HG02571 (cell line): ENCODE measurements around the gene MPP4.

ENCODE experiments used
- ATAC-seq: cut with Tn5 transposase; IDR thresholded peaks from one replicate; pipeline ENCODE4 v1.9.1; 2021; ENCODE audit warnings: mild to moderate bottlenecking, moderate library complexity; ENCODE audit not compliant: unreplicated experiment

The MPP4 gene

DNA sequence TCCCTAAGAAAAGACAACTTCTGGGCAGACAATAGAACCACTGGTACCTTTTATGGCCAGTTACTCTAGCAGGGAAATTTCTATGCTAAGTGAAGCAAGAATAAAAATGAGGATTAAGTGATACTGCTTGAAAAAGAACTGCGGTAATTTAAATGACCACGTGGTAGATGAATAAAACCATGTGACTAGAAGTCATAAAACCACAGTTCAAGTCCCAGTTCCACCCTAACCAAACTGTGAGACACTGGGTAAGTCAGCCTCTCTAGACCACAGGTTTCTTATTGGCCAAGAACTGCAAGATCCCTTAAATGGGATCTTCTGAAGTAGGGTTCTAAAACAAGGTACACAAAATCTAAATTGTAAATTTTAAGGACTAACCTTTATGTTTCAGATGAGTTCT is 67.9 kb downstream of the MPP4 start:
- no peak for ATAC-seq

DNA sequence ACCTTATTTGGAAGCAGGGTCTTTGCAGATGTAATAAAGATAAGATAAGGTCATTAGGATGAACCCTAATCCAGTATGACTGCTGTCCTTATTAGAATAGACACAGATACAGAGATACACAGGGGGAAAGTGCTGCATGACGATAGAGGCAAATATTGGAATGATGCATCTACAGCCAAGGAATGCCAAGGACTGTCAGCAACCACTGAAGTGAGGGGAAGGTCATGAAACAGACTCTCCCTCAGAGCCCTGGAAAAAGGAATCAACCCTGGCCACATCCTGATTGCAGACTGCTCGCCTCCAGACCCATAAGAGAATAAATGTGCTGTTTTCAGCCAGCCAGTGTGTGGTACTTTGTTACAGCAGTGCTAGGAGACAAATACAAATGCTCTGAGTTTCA is 69.9 kb downstream of the MPP4 start:
- no peak for ATAC-seq

DNA sequence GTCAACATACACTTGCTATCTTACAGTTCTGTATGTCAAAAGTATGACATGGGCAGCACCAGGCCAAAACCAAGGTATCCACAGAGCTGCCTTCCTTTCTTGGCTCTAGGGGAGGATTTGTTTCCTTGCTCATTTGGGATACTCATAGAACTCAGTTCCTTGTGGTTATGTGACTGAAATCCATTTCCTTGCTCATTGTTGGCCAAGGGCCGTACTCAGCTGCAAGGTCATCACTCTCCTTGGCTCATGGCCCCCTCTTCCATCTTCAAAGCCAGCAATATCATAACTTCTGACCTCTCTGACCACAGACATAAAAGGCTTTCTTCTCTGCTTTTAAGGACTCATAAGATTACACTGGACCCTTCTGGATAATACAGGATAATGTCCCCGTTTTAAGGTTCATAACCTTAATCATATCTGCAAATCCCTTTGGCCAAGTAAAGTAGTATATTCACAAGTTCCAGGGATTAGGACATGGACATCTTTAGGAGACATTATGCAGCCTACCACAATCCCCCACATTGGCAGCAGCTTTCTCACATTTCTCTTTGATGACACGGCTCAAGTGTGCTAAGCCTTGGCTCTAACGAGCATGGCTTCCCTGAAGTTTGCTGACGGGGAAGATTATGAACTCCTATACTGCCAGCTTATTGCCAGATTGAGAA is 76.0 kb downstream of the MPP4 start:
- no peak for ATAC-seq

DNA sequence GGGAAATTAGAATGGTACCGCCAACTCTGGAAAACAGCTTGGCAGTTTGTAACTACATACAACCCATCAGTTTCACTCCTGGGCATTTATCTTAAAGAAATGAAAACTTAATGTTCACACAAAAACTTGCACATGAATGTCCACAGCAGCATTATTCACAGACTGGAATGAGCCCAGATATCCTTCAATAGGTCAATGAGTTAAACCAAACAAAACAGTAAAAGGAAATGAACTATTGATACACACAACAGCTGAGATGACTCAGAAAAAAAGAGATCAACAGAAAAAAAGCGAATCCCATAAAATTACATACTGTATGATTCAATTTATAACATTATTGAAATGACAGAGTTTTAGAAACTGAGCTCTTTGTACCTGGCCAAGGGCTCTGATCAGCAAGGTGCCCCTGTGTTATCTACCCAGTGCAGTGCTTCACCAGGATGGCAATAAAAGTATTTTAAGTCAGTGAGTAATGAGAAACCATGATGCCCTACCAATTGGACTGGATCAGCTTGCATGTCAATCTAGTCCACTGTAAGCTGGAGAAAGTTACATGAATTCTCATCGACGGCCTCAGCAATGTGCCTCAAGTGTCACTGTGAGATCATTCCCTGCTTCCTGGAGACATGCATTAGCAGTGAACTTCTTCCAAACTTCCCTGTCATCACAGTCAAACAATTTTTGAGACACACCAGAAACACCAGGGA is 77.0 kb downstream of the MPP4 start:
- ATAC-seq, result no peak

DNA sequence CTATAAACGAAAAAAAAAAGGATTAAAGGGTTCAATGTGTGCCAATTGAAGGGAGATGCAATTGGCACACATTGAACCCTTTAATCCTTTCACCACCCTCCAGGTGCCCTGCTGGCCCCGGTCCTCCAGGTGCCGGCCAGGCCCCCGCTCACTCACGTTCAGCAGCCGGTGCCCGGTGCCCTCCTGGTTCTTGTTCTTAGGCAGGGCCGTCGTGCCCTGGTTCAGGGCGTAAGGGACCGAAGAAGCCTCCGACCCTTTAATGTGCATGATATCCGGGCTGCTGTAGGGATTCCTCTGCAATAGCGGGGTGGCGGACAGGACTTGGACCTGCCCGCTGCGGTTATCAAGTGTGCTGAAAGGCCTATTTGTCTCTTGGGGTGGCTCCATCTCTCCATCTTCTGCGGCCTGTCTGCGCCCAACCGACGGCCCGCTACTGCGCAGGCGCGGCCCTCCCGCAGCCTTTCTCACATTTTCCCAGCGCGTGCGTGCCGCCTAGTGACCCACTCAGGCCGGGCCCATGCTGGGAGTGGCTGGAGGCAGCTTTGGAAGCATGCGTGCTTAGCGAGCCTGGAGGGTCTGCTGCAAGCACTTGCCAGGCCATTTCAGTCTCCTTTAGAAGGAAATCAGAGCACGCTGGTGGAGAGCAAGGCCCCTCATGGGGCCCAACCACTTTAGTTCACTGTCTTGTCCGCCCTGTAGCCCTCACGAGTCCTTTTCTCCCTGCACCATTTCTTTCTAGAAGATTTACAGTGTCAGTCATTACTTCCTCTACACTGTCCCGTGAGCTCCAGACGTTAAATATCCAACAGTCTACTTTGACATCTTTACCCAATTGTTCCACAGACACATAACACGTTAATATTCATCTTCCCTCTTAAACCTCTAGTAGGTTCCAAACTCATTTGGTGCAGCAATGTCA is 79.4 kb downstream of the MPP4 start:
- no peak for ATAC-seq

DNA sequence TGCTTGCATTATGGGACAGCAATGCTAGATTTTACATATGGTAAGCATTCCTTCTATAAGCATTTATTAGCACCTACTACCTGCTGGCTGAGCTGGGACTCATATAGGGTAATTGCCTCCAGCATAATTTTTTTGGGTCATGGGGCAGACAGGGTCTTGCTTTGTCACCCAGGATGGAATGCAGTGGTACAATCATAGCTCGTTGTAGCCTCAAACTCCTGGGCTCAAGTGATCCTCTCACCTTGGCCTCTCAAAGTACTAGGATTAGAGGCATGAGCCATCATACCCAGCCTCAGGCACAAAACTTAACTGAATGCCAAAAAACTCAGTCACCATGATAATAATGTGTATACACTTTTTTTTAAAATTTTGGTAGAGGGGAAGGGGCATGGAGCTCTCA is 90.4 kb downstream of the MPP4 start:
- no peak for ATAC-seq

DNA sequence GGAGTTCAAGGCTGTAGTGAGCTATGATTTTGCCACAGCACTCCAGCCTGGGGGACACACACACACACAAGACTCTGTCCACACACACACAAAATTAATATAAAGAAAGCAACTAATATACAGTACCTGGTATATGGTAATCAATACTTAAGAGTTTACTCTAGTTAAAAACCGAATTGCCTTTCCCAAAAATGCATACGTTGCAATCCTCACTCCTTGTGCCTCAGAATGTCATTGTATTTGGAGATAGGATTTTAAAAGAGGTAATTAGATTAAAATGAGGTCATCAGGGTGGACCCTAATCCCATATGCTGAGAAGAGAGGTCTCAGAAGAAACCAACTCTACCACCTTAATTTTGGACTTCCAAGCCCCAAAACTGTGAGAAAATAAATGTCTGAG is 90.9 kb downstream of the MPP4 start:
- no peak for ATAC-seq

DNA sequence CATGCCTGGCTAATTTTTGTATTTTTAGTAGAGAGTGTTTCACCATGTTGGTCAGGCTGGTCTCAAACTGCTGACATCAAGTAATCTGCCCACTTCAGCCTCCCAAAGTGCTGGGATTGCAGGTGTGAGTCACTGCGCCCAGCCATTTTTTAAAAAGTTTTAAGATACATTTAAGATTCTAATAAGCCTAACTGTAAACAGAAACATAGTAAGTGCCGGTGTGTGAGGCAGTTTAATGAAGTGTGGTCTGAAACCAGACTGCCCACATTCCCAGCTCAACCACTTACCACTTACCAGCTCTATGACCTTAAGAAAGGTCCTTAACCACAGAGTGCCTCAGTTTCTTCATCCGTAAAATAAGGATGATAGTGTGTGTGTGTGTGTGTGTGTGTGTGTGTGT is 97.5 kb downstream of the MPP4 start:
- ATAC-seq, result no peak

DNA sequence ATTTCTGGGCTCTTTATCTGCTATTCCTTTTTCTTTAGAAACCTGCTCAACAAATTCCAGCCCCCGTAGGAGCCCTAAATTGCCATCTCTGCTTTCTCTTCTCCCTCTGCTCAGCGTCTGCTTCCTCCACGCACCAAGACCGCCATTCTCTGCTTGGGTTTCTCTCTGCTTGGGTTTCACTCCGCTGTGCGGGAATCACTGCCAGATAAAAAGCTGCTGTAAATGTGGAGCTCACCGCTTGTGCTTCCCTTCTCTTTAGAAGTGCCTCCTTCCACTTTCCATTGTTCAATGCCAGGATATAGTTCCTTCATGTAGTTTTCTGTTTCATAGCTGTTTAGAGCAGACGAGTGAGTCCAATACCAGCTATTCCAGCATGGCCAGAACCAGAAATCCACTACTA is 101.0 kb downstream of the MPP4 start:
- ATAC-seq, result no peak
